Liver (tissue), 9 donors: Measurements from ENCODE around the gene GRIK1. TPM values are rescaled to one million over a fixed set of nuclear protein-coding genes. Genes with fewer than 3 reads are reported as not detected.

Experiments
- DNase-seq: peaks from one replicate; pipeline ENCODE4 v3.0.0-alpha.2; 2017; ENCODE audit warnings: low spot score
- H3K27ac ChIP-seq, 2 donors: one replicate each; pipeline ENCODE4 v1.7.0; 2013; ENCODE audit warnings: inconsistent platforms in 2 of 2, low read length in 2 of 2, control low read depth in 1 of 2, low read depth in 1 of 2, mild to moderate bottlenecking in 1 of 2
- H3K27me3 ChIP-seq, 4 donors: one replicate each; pipeline versions ENCODE4 v1.6.1 to v1.7.0; 2013; ENCODE audit warnings: low read length in 3 of 4, inconsistent platforms in 1 of 4, mild to moderate bottlenecking in 1 of 4, moderate library complexity in 1 of 4; ENCODE audit not compliant: control insufficient read depth in 4 of 4, insufficient read depth in 4 of 4
- H3K36me3 ChIP-seq, 4 donors: one replicate each; pipeline versions ENCODE4 v1.6.1 to v1.7.0; 2013; ENCODE audit warnings: low read length in 3 of 4, mild to moderate bottlenecking in 3 of 4, low read depth in 1 of 4, moderate library complexity in 1 of 4; ENCODE audit not compliant: control insufficient read depth in 4 of 4, insufficient read depth in 3 of 4
- H3K4me1 ChIP-seq, 4 donors: one replicate each; pipeline versions ENCODE4 v1.6.1 to v1.7.0; 2013; ENCODE audit warnings: low read length in 3 of 4, mild to moderate bottlenecking in 3 of 4, moderate library complexity in 1 of 4; ENCODE audit not compliant: control insufficient read depth in 4 of 4, insufficient read depth in 4 of 4
- H3K4me3 ChIP-seq, 3 donors: one replicate each; pipeline versions ENCODE4 v1.6.1 to v1.7.0; 2013; ENCODE audit warnings: low read length in 3 of 3, control low read depth in 1 of 3, low read depth in 1 of 3, mild to moderate bottlenecking in 1 of 3
- H3K9ac ChIP-seq, 2 donors: one replicate each; pipeline ENCODE4 v1.7.0; 2013; ENCODE audit warnings: low read length in 2 of 2, mild to moderate bottlenecking in 2 of 2, moderate library complexity in 2 of 2, control low read depth in 1 of 2, low read depth in 1 of 2
- H3K9me3 ChIP-seq, 4 donors: one replicate each; pipeline versions ENCODE4 v1.6.1 to v1.7.0; 2013; ENCODE audit warnings: low read length in 3 of 4; ENCODE audit not compliant: control insufficient read depth in 4 of 4
- EGR1 ChIP-seq, 2 donors: IDR thresholded peaks; 2 replicates each; pipeline ENCODE4 v1.6.1; 2016 to 2018; ENCODE audit warnings: antibody characterized with exemption in 2 of 2, low read depth in 2 of 2
- FOXA1 ChIP-seq: IDR thresholded peaks from 2 replicates; pipeline ENCODE4 v1.6.1; 2016; ENCODE audit warnings: antibody characterized with exemption
- GABPA ChIP-seq, 2 donors: IDR thresholded peaks in 1 of 2; conservative IDR thresholded peaks in 1 of 2; 2 replicates each; pipeline ENCODE4 v1.6.1; 2016; ENCODE audit warnings: antibody characterized with exemption in 2 of 2, mild to moderate bottlenecking in 1 of 2, moderate library complexity in 1 of 2
- HNF4A ChIP-seq, 2 donors: conservative IDR thresholded peaks; 2 replicates each; pipeline ENCODE4 v1.6.1; 2016; ENCODE audit warnings: antibody characterized with exemption in 2 of 2, mild to moderate bottlenecking in 2 of 2
- HNF4G ChIP-seq: IDR thresholded peaks from 2 replicates; pipeline ENCODE4 v1.6.1; 2016; ENCODE audit warnings: antibody characterized with exemption
- JUND ChIP-seq, 2 donors: IDR thresholded peaks; 2 replicates each; pipeline ENCODE4 v1.6.1; 2016; ENCODE audit warnings: antibody characterized with exemption in 2 of 2
- RAD21 ChIP-seq, 2 donors: IDR thresholded peaks; 2 replicates each; pipeline ENCODE4 v1.6.1; 2016; ENCODE audit warnings: antibody characterized with exemption in 2 of 2, mild to moderate bottlenecking in 2 of 2
- REST ChIP-seq: IDR thresholded peaks from 2 replicates; pipeline ENCODE4 v1.6.1; 2016; ENCODE audit warnings: antibody characterized with exemption, mild to moderate bottlenecking
- RXRA ChIP-seq, 2 donors: IDR thresholded peaks; 2 replicates each; pipeline ENCODE4 v1.6.1; 2017 to 2018; ENCODE audit warnings: antibody characterized with exemption in 2 of 2, mild to moderate bottlenecking in 1 of 2
- TAF1 ChIP-seq: conservative IDR thresholded peaks from 2 replicates; pipeline ENCODE4 v1.6.1; 2016; ENCODE audit warnings: antibody characterized with exemption, mild to moderate bottlenecking
- YY1 ChIP-seq: IDR thresholded peaks from 2 replicates; pipeline ENCODE4 v1.6.1; 2016; ENCODE audit warnings: antibody characterized with exemption, mild to moderate bottlenecking
- ZBTB33 ChIP-seq: IDR thresholded peaks from 2 replicates; pipeline ENCODE4 v1.6.1; 2016; ENCODE audit warnings: antibody characterized with exemption
- WGBS: extraction: QIAGEN DNeasy Blood & Tissue Kit; methylation state at CpG from one replicate; pipeline ENCODE4 v1.1.7; 2013; 5-methylcytosine and 5-hydroxymethylcytosine counted together
- polyA plus RNA-seq, 2 donors: library from polyadenylated mRNA; stranded (reverse) in 1 of 2; unstranded in 1 of 2; fragments of 200-250 nt in 1 of 2; fragments of >200 nt in 1 of 2; fragmentation: Nextera tagmentation in 1 of 2; extraction: Ambion mirVana in 1 of 2; gene quantifications; one replicate each; pipeline versions ENCODE4 v1.2.1 to v1.2.3, GENCODE V29; 2013 to 2015
- total RNA-seq, 2 donors: library from RNA; depleted of rRNA; stranded (reverse); fragments of >200 nt; gene quantifications; one replicate each; pipeline ENCODE4 v1.2.3, GENCODE V29; 2014
- TF ChIP-seq, protein P1 (sequence below): IDR thresholded peaks from 2 replicates; pipeline ENCODE4 v1.6.1; 2016; ENCODE audit warnings: antibody characterized with exemption
- TF ChIP-seq, protein P2 (sequence below): fragments of 150-350 bp; IDR thresholded peaks from 2 replicates; pipeline ENCODE4 v1.5.1; 2017; ENCODE audit warnings: improper control_type of control experiment, low read depth, low read length; ENCODE audit not compliant: missing input control
- donor health status: healthy.
- donor health status: healthy.
- donor health status: healthy.
- donor health status: healthy.
- donor health status: healthy.

GRIK1 gene
- total and polyA plus RNA-seq, 4 donors = 0.02 to 0.14 (median 0.05) TPM; not detected in 1

DNA sequence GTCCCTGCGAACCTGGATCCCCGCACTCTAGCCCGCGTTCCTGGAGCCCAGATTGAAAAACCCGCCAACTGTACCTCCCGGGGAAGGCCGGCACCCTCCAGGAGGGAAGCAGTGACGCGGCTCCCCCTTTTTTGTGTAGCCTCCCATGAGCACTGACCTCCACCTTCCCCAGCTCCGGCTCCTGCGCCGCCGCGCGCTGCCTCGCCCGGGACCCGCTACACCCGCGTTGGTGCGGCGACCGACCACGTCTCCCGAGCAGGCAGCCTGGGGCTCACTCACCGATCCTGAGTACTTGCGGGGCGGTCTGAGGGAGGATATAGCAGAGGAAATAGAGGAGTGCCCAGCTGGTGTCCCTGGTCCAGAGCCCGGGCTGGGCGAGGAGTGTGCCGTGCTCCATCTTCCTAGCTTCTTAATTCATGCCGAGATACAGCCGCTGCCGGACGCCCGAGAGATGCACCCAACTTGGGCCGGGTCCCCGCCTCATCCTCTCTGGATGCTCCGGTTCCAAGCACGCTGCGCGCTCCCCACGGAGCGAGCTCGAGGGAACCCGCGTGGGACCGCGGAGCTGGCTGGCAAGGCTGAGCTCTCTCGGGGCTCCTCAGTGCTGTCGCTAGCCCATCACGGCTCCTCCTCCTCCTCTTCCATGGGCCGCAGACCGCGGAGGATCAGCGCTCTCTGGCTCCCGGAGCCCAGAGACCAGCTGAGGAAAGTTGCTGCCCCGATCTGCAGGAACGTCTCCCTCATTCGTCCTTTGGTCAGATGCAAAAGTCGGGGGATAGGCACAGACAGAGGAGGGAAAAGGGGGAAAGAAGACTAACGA lies 482 bp downstream of the GRIK1 start:
- no peak for DNase-seq
- Histone ChIP-seq H3K4me1 (peaks cover 0 to 6% (median 0%) of the 10 kb centered on the region in 4 donors), H3K9ac (no peak overlapping the region), H3K27ac (no peak overlapping the region), H3K27me3 (peaks cover 0 to 14% (median 0%) of the 10 kb centered on the region in 4 donors), H3K9me3 (peaks cover 0 to 2% (median 0%) of the 10 kb centered on the region in 4 donors), H3K4me3 (peak overlapping the region in 1 of 3 donors; percentile 1), H3K36me3 (no peaks in the 10 kb centered on the region)
- TF ChIP-seq GABPA (IDR thresholded peaks at IDR 0.05 in 1 of 2, conservative IDR thresholded peaks at IDR 0.05 in 1 of 2) (no peak), FOXA1 (no peak), RAD21 (IDR thresholded peaks at IDR 0.05) (no peak), TAF1 (no peak), HNF4G (no peak), ZBTB33 (no peak), REST (no peak), RXRA (IDR thresholded peaks at IDR 0.05) (no peak), HNF4A (conservative IDR thresholded peaks at IDR 0.05) (no peak), EGR1 (IDR thresholded peaks at IDR 0.05; ENCODE audit: low read depth in 2 of 2) (no peak), YY1 (no peak)
- TF ChIP-seq, protein P1, sequence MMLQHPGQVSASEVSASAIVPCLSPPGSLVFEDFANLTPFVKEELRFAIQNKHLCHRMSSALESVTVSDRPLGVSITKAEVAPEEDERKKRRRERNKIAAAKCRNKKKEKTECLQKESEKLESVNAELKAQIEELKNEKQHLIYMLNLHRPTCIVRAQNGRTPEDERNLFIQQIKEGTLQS = no peak
- WGBS = 5% methylated on average over 62 of the region's 62 CpGs

DNA sequence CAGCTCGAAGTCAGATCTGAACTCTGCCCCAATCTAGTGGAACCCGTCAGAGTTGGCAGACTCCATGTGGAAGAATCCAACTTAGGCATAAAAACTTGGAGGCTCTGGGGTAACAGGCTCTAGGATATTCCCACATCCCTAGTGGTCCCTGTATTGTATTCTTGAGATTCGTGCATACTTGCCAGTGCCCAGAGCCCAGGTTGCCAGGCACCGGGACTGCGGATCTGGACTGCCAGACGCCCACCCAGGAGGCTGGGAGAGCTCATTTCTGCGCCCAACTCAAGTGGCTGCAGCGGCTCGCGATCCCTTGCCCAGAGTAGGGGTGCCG lies 1.1 kb downstream of the GRIK1 start:
- Histone ChIP-seq H3K27me3 (peaks cover 0 to 14% (median 0%) of the 10 kb centered on the region in 4 donors), H3K9me3 (peaks cover 0 to 2% (median 0%) of the 10 kb centered on the region in 4 donors), H3K4me3 (no peak overlapping the region), H3K9ac (no peak overlapping the region), H3K27ac (no peak overlapping the region), H3K4me1 (peaks cover 0 to 6% (median 0%) of the 10 kb centered on the region in 4 donors), H3K36me3 (no peaks in the 10 kb centered on the region)
- TF ChIP-seq TAF1 = no peak
- TF ChIP-seq RXRA (IDR thresholded peaks at IDR 0.05) = no peak
- TF ChIP-seq HNF4A (conservative IDR thresholded peaks at IDR 0.05) = no peak
- no peak for TF ChIP-seq EGR1 (IDR thresholded peaks at IDR 0.05; ENCODE audit: low read depth in 2 of 2)
- TF ChIP-seq REST = no peak
- TF ChIP-seq YY1 = no peak
- no peak for TF ChIP-seq RAD21 (IDR thresholded peaks at IDR 0.05)
- TF ChIP-seq JUND (IDR thresholded peaks at IDR 0.05) = no peak
- TF ChIP-seq FOXA1 = no peak
- TF ChIP-seq ZBTB33 = no peak
- no peak for TF ChIP-seq HNF4G
- TF ChIP-seq, protein P1 = no peak
- TF ChIP-seq, protein P2, sequence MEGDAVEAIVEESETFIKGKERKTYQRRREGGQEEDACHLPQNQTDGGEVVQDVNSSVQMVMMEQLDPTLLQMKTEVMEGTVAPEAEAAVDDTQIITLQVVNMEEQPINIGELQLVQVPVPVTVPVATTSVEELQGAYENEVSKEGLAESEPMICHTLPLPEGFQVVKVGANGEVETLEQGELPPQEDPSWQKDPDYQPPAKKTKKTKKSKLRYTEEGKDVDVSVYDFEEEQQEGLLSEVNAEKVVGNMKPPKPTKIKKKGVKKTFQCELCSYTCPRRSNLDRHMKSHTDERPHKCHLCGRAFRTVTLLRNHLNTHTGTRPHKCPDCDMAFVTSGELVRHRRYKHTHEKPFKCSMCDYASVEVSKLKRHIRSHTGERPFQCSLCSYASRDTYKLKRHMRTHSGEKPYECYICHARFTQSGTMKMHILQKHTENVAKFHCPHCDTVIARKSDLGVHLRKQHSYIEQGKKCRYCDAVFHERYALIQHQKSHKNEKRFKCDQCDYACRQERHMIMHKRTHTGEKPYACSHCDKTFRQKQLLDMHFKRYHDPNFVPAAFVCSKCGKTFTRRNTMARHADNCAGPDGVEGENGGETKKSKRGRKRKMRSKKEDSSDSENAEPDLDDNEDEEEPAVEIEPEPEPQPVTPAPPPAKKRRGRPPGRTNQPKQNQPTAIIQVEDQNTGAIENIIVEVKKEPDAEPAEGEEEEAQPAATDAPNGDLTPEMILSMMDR = no peak
- DNase-seq = no peak
- WGBS = 21% methylated on average over 11 of the region's 11 CpGs
